ENCODE results near the gene EIF2S1. TPM values are rescaled to one million over a fixed set of nuclear protein-coding genes. Genes with fewer than 3 reads are reported as not detected.

The EIF2S1 gene
- total RNA-seq (2021; ENCODE audit: unreplicated experiment) (116 TPM), Bru-seq, nascent RNA (percentile 92 among the genes with signal in this experiment), BruChase-seq, experiment 1, labeled RNA remaining after a 2-hour chase (percentile 92 among the genes with signal in this experiment), BruChase-seq, experiment 2, labeled RNA remaining after a 6-hour chase (percentile 96 among the genes with signal in this experiment)
- polyA plus RNA-seq (2012; ENCODE audit: insufficient read length), result 76.4 TPM
- long read RNA-seq, full-length matches to known transcripts, result 263 of 281 reads
- long read RNA-seq, partial matches to known transcripts, result 11 of 281 reads
- long read RNA-seq, other reads (novel, unspliced or antisense), result 7 of 281 reads

- POLR2A ChIA-PET, result interaction anchor here (0.6 kb wide), 1 partner anchor 26 kb away, joined by 7 read pairs; no protein-coding TSS in a partner anchor
- H3K36me3 ChIP-seq (ENCODE audit: control insufficient read depth, insufficient read depth, low read length), result peaks cover 21% of the 10 kb centered on the region
- no TSS peak for BruUV-seq (replicated peaks)
- no peaks in the 10 kb centered on the region for H3K27me3 ChIP-seq (ENCODE audit: control insufficient read depth, insufficient read depth, low read length)
- peaks cover 31% of the 10 kb centered on the region for H3K4me1 ChIP-seq (ENCODE audit: control insufficient read depth, insufficient read depth, low read length)
- DNase-seq (ENCODE audit: low read depth, low spot score), result peak; percentile 94
- peak; percentile 95 for ATAC-seq
- TF ChIP-seq SIN3A (IDR thresholded peaks at IDR 0.05; ENCODE audit: borderline replicate concordance, insufficient read depth, low read depth, low read length) (peak; percentile 99; the same call in 1 of the 2 replicates), POLR2AphosphoS5 (IDR thresholded peaks at IDR 0.05; ENCODE audit: low read depth, low read length) (peak; percentile 70), REST (IDR thresholded peaks at IDR 0.05; ENCODE audit: insufficient read depth in 1 of 2, low read depth in 2 of 2, low read length in 1 of 2) (0 out of 4 replicates have a peak, but pooled peaks of 1 of the 2 experiments have one; percentile 11), CTCF (IDR thresholded peaks at IDR 0.05) (peak; percentile 90), TCF7L2 (IDR thresholded peaks at IDR 0.05; ENCODE audit: low read depth, low read length) (no peak)
- in situ Hi-C loops (cut with HindIII; ENCODE audit: low pct_unique_long_range_greater_than_20kb, low sequenced_read_pairs) (no loop called here), intact Hi-C loops (cut with micrococcal nuclease; ENCODE audit: unreplicated experiment) (no loop called here)
- peak within 1 kb of the TSS; percentile 99 for H3K27ac ChIP-seq (ENCODE audit: low read length)
- peak within 1 kb of the TSS; percentile 72 to 89 for H3K4me3 ChIP-seq (ENCODE audit: low read depth in 2 of 2, low read length in 2 of 2)
- no peaks in the 10 kb centered on the region for H3K9me3 ChIP-seq (ENCODE audit: control insufficient read depth, insufficient read depth, low read depth, low read length)
- CTCF ChIA-PET, result interaction anchor here (0.9 kb wide), 1 partner anchor 154 kb away, joined by 5 read pairs; no protein-coding TSS in a partner anchor
These were observed at the start of gene EIF2S1, which contains the start of gene ATP6V1D for GRCh38 chr14:67359775-67360469. EIF2S1 (plus strand) TSS chr14:67360328; CDS start chr14:67364768, 4,440 bp downstream. ATP6V1D (minus strand) TSS chr14:67359804; CDS start chr14:67359698, 106 bp downstream.

- H3K27ac ChIP-seq (ENCODE audit: low read length), result 0 out of 2 replicates have a peak overlapping the region, but pooled peaks have one; percentile 44
- DNase-seq (ENCODE audit: low read depth, low spot score) (no peak), ATAC-seq (no peak)
- CTCF ChIA-PET, result no interaction called here
- peaks cover 7% of the 10 kb centered on the region; the same call in 1 of the 2 replicates for H3K4me1 ChIP-seq (ENCODE audit: control insufficient read depth, insufficient read depth, low read length)
- no peak overlapping the region for H3K4me3 ChIP-seq (ENCODE audit: low read depth in 2 of 2, low read length in 2 of 2)
- POLR2A ChIA-PET, result interaction anchor here (0.6 kb wide), 1 partner anchor 15 kb away, joined by 4 read pairs; no protein-coding TSS in a partner anchor
- BruUV-seq (replicated peaks), result no TSS peak
- in situ Hi-C loops (cut with HindIII; ENCODE audit: low pct_unique_long_range_greater_than_20kb, low sequenced_read_pairs), result no loop called here
- H3K36me3 ChIP-seq (ENCODE audit: control insufficient read depth, insufficient read depth, low read length), result peaks cover 16% of the 10 kb centered on the region; the same call in 1 of the 2 replicates
- H3K27me3 ChIP-seq (ENCODE audit: control insufficient read depth, insufficient read depth, low read length), result no peaks in the 10 kb centered on the region
- TF ChIP-seq SIN3A (IDR thresholded peaks at IDR 0.05; ENCODE audit: borderline replicate concordance, insufficient read depth, low read depth, low read length), result no peak
- TF ChIP-seq REST (IDR thresholded peaks at IDR 0.05; ENCODE audit: insufficient read depth in 1 of 2, low read depth in 2 of 2, low read length in 1 of 2), result no peak
- no peak for TF ChIP-seq POLR2AphosphoS5 (IDR thresholded peaks at IDR 0.05; ENCODE audit: low read depth, low read length)
- TF ChIP-seq TCF7L2 (IDR thresholded peaks at IDR 0.05; ENCODE audit: low read depth, low read length), result no peak
- TF ChIP-seq CTCF (IDR thresholded peaks at IDR 0.05), result no peak
- H3K9me3 ChIP-seq (ENCODE audit: control insufficient read depth, insufficient read depth, low read depth, low read length), result no peaks in the 10 kb centered on the region
- intact Hi-C loops (cut with micrococcal nuclease; ENCODE audit: unreplicated experiment), result no loop called here
These were observed 48.3 kb upstream of the EIF2S1 start for GRCh38 chr14:67311868-67312267.

All from Panc1 (cell line).